DOHH2 (cell line): ENCODE results near the gene IFI44.

ENCODE experiments used
- EZH2phosphoT487 ChIP-seq: fragments of 200-600 bp; sonication (generic); IDR thresholded peaks from 2 replicates; pipeline ENCODE4 v1.6.1; 2017; ENCODE audit warnings: borderline replicate concordance, mild to moderate bottlenecking, antibody characterized with exemption, low read length, moderate library complexity, mixed read lengths
- TF ChIP-seq, protein P1 (sequence below): fragments of 200-600 bp; sonication (generic); IDR thresholded peaks from one replicate; pipeline ENCODE4 v1.5.1; 2014; ENCODE audit warnings: antibody characterized with exemption, mild to moderate bottlenecking, low read depth, low read length; ENCODE audit not compliant: poor library complexity, severe bottlenecking

DNA sequence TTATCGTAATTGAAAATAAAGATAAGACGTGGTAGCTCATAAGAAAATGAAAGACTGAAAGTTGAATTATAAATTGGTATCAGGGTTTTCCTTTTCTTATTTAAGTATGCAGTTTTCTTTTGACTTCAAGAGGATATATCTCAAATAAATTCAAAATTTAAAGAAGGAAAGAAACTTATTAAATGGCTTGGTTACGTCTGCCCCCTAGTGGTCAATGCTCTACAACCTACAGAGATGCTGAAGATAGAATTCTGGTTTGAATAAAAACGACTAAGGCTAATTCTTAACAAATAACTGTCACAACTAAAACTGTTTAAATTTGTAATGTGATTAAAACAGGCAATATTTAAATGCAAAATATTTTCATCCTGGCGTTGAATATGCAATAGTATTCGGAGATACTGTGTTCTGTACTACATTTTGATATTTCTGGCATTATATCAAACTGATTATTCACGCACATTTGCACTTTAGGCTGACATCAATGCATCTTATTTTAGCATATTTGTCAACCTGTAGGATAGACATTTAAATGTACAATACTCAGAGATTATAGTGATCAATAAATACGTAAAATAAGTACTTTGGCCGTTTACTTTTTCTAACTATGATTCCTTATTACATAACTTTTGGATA lies 26.8 kb downstream of the IFI44 start:
- TF ChIP-seq, protein P1, sequence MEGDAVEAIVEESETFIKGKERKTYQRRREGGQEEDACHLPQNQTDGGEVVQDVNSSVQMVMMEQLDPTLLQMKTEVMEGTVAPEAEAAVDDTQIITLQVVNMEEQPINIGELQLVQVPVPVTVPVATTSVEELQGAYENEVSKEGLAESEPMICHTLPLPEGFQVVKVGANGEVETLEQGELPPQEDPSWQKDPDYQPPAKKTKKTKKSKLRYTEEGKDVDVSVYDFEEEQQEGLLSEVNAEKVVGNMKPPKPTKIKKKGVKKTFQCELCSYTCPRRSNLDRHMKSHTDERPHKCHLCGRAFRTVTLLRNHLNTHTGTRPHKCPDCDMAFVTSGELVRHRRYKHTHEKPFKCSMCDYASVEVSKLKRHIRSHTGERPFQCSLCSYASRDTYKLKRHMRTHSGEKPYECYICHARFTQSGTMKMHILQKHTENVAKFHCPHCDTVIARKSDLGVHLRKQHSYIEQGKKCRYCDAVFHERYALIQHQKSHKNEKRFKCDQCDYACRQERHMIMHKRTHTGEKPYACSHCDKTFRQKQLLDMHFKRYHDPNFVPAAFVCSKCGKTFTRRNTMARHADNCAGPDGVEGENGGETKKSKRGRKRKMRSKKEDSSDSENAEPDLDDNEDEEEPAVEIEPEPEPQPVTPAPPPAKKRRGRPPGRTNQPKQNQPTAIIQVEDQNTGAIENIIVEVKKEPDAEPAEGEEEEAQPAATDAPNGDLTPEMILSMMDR = peak; percentile 78
- TF ChIP-seq EZH2phosphoT487 = no peak
